ENCODE measurements around the gene XIRP2. TPM values are rescaled to one million over a fixed set of nuclear protein-coding genes. Genes with fewer than 3 reads are reported as not detected.

Gene XIRP2
- total RNA-seq, 4 donors from 2014 or later: 0.27 TPM; not detected in 3

GRCh38 chr2:166996465-166996864 is 108.2 kb downstream of the XIRP2 start:
- no peaks in the 10 kb centered on the region for H3K36me3 ChIP-seq
- no peaks in the 10 kb centered on the region for H3K9me3 ChIP-seq
- H3K4me1 ChIP-seq: no peaks in the 10 kb centered on the region
- in situ Hi-C loops (cut with MboI; ENCODE audit: low pct_ligation_motif_present in 1 of 4, low pct_unique_long_range_greater_than_20kb in 1 of 4, low sequenced_read_pairs in 3 of 4) (no loop called here), intact Hi-C loops (cut with DNase I; ENCODE audit: low total_unique reads) (no loop called here)
- DNase-seq: no peak
- H3K4me3 ChIP-seq: no peak overlapping the region
- no peak overlapping the region for H3K27ac ChIP-seq
- 80 to 87% methylated on average over 1 to 5 of the region's 5 CpGs for WGBS, 2 donors (ENCODE audit: low coverage in 1 of 2)
- no peaks in the 10 kb centered on the region for H3K27me3 ChIP-seq
- TF ChIP-seq POLR2AphosphoS5 (IDR thresholded peaks at IDR 0.05) (no peak), EP300 (IDR thresholded peaks at IDR 0.05; ENCODE audit: low read depth) (no peak), POLR2A (IDR thresholded peaks at IDR 0.05) (no peak), CTCF (IDR thresholded peaks at IDR 0.05) (no peak)

DNA sequence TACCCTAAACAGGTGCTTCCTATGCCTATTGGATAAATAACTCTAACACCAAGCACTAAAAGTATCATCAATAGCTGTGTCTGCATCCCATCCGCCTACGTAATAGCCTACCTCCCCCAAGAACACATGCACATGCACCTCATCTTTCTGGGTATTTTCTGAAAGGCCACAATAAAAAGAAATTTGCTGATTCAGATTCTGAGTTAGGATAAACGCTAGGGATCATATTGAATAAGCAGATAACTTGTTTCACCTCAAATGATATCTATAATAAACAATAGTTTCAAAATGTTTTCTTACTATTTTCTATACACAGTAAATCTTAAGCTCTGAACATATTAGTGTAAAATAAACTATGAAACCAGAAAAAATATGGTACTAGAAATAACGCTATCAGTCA is 112.9 kb downstream of the XIRP2 start:
- Histone ChIP-seq H3K27ac (no peak overlapping the region), H3K36me3 (no peaks in the 10 kb centered on the region), H3K9me3 (no peaks in the 10 kb centered on the region), H3K4me3 (no peak overlapping the region), H3K27me3 (no peaks in the 10 kb centered on the region), H3K4me1 (no peaks in the 10 kb centered on the region)
- intact Hi-C loops (cut with DNase I; ENCODE audit: low total_unique reads) (no loop called here), in situ Hi-C loops (cut with MboI; ENCODE audit: low pct_ligation_motif_present in 1 of 4, low pct_unique_long_range_greater_than_20kb in 1 of 4, low sequenced_read_pairs in 3 of 4) (no loop called here)
- WGBS, 2 donors (ENCODE audit: low coverage in 1 of 2): 75 to 86% methylated on average over 2 to 4 of the region's 4 CpGs
- TF ChIP-seq POLR2A (IDR thresholded peaks at IDR 0.05) (no peak), CTCF (IDR thresholded peaks at IDR 0.05) (no peak), EP300 (IDR thresholded peaks at IDR 0.05; ENCODE audit: low read depth) (no peak), POLR2AphosphoS5 (IDR thresholded peaks at IDR 0.05) (no peak)
- DNase-seq: no peak

DNA sequence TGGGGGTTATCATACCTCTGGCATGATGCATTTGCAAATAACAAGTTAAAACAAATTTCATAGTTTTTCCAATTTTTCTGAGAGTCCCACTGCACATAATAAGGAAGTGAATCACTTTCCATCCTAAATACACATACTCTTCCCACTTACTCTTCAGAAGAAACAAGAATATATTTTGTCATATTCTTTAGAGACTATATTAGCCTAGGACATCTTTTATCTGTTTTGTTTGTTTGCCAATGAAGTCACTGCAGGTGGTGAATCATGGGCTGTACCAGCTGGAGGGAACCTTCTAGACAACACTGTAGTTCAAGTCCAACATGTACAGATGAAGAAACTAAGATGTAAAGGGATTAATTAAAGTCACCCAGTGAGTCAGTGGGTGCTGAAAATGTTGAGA is 116.8 kb downstream of the XIRP2 start:
- H3K27ac ChIP-seq: no peak overlapping the region
- TF ChIP-seq EP300 (IDR thresholded peaks at IDR 0.05; ENCODE audit: low read depth) (no peak), POLR2AphosphoS5 (IDR thresholded peaks at IDR 0.05) (no peak), POLR2A (IDR thresholded peaks at IDR 0.05) (no peak), CTCF (IDR thresholded peaks at IDR 0.05) (no peak)
- H3K4me3 ChIP-seq: no peak overlapping the region
- in situ Hi-C loops (cut with MboI; ENCODE audit: low pct_ligation_motif_present in 1 of 4, low pct_unique_long_range_greater_than_20kb in 1 of 4, low sequenced_read_pairs in 3 of 4): no loop called here
- no peaks in the 10 kb centered on the region for H3K4me1 ChIP-seq
- H3K9me3 ChIP-seq: no peaks in the 10 kb centered on the region
- DNase-seq: no peak
- H3K27me3 ChIP-seq: no peaks in the 10 kb centered on the region
- intact Hi-C loops (cut with DNase I; ENCODE audit: low total_unique reads): no loop called here
- H3K36me3 ChIP-seq: no peaks in the 10 kb centered on the region

GRCh38 chr2:167013227-167013626 is 124.9 kb downstream of the XIRP2 start:
- intact Hi-C loops (cut with DNase I; ENCODE audit: low total_unique reads) (no loop called here), in situ Hi-C loops (cut with MboI; ENCODE audit: low pct_ligation_motif_present in 1 of 4, low pct_unique_long_range_greater_than_20kb in 1 of 4, low sequenced_read_pairs in 3 of 4) (no loop called here)
- TF ChIP-seq POLR2A (IDR thresholded peaks at IDR 0.05) (no peak), CTCF (IDR thresholded peaks at IDR 0.05) (no peak), EP300 (IDR thresholded peaks at IDR 0.05; ENCODE audit: low read depth) (no peak)
- Histone ChIP-seq H3K27me3 (no peaks in the 10 kb centered on the region), H3K9me3 (no peaks in the 10 kb centered on the region), H3K4me3 (no peak overlapping the region), H3K27ac (no peak overlapping the region), H3K4me1 (no peaks in the 10 kb centered on the region), H3K36me3 (no peaks in the 10 kb centered on the region)
- WGBS, 2 donors (ENCODE audit: low coverage in 1 of 2): 88 to 90% methylated on average over 1 of the region's 1 CpG
- no peak for DNase-seq

Data from transverse colon (tissue), 4 donors.